ENCODE data around the gene TOMM40.

DNA sequence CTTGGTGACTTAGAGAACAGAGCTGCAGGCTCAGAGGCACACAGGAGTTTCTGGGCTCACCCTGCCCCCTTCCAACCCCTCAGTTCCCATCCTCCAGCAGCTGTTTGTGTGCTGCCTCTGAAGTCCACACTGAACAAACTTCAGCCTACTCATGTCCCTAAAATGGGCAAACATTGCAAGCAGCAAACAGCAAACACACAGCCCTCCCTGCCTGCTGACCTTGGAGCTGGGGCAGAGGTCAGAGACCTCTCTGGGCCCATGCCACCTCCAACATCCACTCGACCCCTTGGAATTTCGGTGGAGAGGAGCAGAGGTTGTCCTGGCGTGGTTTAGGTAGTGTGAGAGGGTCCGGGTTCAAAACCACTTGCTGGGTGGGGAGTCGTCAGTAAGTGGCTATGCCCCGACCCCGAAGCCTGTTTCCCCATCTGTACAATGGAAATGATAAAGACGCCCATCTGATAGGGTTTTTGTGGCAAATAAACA is 33.2 kb downstream of the TOMM40 start:
- TF ChIP-seq, protein P1, sequence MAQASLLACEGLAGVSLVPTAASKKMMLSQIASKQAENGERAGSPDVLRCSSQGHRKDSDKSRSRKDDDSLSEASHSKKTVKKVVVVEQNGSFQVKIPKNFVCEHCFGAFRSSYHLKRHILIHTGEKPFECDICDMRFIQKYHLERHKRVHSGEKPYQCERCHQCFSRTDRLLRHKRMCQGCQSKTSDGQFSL (CRISPR knock-in tag; IDR thresholded peaks at IDR 0.05): 0 out of 2 replicates have a peak, but pooled peaks have one; percentile 39
- TF ChIP-seq RAD21 (CRISPR knock-in tag; IDR thresholded peaks at IDR 0.05) (peak; percentile 76), SETDB1 (CRISPR knock-in tag; IDR thresholded peaks at IDR 0.05; ENCODE audit: borderline replicate concordance) (no peak), ZNF354B (CRISPR knock-in tag; IDR thresholded peaks at IDR 0.05) (no peak)
- TF ChIP-seq, protein P2, sequence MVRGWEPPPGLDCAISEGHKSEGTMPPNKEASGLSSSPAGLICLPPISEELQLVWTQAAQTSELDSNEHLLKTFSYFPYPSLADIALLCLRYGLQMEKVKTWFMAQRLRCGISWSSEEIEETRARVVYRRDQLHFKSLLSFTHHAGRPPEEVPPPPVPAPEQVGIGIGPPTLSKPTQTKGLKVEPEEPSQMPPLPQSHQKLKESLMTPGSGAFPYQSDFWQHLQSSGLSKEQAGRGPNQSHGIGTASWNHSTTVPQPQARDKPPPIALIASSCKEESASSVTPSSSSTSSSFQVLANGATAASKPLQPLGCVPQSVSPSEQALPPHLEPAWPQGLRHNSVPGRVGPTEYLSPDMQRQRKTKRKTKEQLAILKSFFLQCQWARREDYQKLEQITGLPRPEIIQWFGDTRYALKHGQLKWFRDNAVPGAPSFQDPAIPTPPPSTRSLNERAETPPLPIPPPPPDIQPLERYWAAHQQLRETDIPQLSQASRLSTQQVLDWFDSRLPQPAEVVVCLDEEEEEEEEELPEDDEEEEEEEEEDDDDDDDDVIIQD (CRISPR knock-in tag; IDR thresholded peaks at IDR 0.05; ENCODE audit: low read depth): no peak
- TF ChIP-seq, protein P3, sequence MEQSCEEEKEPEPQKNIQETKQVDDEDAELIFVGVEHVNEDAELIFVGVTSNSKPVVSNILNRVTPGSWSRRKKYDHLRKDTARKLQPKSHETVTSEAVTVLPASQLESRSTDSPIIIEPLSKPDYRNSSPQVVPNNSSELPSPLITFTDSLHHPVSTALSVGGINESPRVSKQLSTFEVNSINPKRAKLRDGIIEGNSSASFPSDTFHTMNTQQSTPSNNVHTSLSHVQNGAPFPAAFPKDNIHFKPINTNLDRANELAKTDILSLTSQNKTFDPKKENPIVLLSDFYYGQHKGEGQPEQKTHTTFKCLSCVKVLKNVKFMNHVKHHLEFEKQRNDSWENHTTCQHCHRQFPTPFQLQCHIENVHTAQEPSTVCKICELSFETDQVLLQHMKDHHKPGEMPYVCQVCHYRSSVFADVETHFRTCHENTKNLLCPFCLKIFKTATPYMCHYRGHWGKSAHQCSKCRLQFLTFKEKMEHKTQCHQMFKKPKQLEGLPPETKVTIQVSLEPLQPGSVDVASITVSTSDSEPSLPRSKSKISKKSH (CRISPR knock-in tag; IDR thresholded peaks at IDR 0.05; ENCODE audit: borderline replicate concordance): no peak
- TF ChIP-seq, protein P4, sequence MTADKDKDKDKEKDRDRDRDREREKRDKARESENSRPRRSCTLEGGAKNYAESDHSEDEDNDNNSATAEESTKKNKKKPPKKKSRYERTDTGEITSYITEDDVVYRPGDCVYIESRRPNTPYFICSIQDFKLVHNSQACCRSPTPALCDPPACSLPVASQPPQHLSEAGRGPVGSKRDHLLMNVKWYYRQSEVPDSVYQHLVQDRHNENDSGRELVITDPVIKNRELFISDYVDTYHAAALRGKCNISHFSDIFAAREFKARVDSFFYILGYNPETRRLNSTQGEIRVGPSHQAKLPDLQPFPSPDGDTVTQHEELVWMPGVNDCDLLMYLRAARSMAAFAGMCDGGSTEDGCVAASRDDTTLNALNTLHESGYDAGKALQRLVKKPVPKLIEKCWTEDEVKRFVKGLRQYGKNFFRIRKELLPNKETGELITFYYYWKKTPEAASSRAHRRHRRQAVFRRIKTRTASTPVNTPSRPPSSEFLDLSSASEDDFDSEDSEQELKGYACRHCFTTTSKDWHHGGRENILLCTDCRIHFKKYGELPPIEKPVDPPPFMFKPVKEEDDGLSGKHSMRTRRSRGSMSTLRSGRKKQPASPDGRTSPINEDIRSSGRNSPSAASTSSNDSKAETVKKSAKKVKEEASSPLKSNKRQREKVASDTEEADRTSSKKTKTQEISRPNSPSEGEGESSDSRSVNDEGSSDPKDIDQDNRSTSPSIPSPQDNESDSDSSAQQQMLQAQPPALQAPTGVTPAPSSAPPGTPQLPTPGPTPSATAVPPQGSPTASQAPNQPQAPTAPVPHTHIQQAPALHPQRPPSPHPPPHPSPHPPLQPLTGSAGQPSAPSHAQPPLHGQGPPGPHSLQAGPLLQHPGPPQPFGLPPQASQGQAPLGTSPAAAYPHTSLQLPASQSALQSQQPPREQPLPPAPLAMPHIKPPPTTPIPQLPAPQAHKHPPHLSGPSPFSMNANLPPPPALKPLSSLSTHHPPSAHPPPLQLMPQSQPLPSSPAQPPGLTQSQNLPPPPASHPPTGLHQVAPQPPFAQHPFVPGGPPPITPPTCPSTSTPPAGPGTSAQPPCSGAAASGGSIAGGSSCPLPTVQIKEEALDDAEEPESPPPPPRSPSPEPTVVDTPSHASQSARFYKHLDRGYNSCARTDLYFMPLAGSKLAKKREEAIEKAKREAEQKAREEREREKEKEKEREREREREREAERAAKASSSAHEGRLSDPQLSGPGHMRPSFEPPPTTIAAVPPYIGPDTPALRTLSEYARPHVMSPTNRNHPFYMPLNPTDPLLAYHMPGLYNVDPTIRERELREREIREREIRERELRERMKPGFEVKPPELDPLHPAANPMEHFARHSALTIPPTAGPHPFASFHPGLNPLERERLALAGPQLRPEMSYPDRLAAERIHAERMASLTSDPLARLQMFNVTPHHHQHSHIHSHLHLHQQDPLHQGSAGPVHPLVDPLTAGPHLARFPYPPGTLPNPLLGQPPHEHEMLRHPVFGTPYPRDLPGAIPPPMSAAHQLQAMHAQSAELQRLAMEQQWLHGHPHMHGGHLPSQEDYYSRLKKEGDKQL (CRISPR knock-in tag; IDR thresholded peaks at IDR 0.05; ENCODE audit: low read depth): peak; percentile 95

All from HepG2 (cell line).